Activated CD4-positive, alpha-beta T cell treated with anti-CD3 and anti-CD28 coated beads, Interleukin-2, amount 50 U/mL, for 4 hours (primary cell): ENCODE data around the gene TAL1.
"Not testable (repeated sequence)": the region's sequence is repeated elsewhere in the genome, so short reads cannot be mapped to it uniquely, and the experiment has no call there.

Source experiments
- DNase-seq, 2 experiments: peaks; one replicate each; pipeline ENCODE4 v3.0.0-alpha.2; 2020

Gene TAL1

DNA sequence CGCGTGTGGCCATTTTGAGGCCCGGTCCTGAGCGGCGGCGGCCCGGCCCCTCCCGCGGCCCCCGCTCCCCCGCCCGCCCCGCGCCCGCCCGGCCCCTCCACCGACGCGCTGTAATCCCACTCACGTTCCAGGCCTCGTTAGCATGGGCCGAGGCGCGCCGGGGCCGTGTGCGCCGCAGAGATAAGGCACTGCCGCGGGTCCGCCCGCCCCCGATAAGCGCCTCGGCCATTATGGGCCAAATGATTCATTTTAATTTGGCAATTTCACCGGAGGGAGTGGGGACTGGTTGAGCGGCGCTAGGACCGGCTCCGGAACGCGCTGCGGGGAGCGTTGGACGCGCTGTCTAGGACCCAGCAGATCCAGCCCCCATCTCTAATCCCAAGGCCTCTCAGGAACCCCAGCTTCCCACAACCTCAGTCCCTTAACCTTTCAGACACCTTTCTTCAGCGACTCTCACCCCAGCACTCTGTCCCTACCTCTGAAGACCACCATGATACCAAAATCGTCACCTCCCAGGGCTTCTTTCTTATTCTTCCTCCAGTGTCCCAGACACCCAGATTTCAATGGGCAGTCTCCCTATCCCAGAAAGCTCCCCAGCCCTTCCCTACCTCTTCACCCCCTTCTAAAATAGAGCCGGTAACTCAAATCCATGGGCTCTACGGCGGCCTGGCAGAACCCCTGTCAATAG is at the start of gene TAL1:
Gene TAL1 (minus strand): TSS at position 39 of the 688 bp plus-strand sequence. CDS start 6,337 bp downstream, outside the sequence.
- no peak for DNase-seq

GRCh38 chr1:47280142-47280541 is 48.1 kb upstream of the TAL1 start:
- DNase-seq: no peak

GRCh38 chr1:47276850-47277249 is 44.8 kb upstream of the TAL1 start:
- DNase-seq: no peak

DNA sequence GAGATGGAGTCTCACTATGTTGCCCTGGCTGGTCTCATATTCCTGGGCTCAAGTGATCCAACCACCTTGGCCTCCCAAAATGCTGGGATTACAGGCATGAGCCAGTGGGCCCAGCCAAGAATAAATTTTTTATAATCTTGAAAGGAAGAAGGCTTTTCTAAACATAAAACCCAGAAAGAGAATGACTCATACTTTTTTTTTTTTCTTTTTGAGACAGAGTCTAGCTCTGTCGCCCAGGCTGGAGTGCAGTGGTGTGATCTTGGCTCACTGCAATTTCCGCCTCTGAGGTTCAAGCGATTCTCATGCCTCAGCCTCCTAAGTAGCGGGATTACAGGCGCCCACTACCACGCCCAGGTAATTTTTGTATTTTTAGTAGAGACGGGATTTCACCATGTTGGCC is 43.8 kb upstream of the TAL1 start:
- DNase-seq: not testable (repeated sequence)

DNA sequence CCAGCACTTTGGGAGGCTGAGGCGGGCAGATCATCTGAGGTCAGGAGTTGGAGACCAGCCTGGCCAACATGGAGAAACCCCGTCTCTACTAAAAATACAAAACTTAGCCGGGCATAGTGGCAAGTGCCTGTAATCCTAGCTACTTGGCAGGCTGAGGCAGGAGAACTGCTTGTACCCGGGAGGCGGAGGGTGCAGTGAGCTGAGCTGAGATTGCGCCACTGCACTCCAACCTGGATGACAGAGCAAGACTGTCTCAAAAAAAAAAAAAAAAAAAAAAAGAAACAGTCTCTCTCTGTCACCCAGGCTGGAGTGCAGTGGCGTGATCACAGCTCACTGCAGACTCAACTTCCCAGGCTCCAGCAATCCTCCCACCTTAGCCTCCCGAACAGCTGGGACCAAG is 33.5 kb upstream of the TAL1 start:
- not testable (repeated sequence) for DNase-seq

DNA sequence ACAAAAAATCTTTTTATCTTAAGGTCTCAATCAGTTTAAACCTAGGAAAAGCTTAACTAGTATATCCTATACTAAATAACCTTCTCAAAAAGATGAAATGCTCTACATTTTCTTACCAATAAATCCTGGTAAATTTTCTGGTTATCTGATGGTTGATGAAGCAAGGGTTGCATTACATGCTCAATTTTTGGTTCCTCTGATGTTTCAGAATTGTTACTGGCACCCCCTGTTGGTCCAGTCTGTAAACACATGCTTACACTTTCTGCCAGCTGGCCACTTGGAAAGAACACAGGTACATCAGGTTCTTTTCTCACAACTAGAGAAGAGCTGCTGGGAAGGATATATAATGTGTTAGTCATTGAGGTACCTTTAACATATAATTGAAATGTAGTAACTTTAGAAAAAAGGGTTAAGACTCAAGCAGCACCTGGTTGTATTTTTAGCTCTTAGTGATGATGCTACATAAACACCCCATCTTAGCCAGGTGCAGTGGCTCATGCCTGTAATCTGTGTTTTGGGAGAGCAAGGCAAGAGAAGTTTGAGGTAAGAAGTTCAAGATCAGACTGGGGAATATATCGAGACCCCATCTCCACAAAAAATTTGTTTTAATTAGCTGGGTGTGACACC is 30.9 kb upstream of the TAL1 start:
- DNase-seq: peak; percentile 1 to 26

GRCh38 chr1:47257224-47257623 is 25.2 kb upstream of the TAL1 start:
- DNase-seq: no peak

DNA sequence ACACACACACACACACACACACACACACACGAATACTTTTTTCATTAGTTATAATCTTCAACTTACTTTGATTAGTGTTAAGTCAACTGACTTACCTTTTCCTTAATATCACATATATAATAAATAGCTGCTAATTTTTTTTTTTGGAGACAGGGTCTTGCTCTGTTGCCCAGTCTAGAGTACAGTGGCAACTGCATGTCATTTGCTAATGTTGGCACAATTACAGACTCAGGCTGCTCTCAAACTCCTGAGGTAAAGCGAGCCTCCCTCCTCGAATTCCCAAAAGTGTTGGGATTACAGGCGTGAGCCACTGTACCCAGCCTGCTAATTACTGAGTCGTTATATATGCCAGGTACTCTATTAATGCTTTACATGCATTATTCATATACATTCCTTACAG is 20.8 kb upstream of the TAL1 start:
- DNase-seq: no peak

GRCh38 chr1:47252369-47252768 is 20.3 kb upstream of the TAL1 start:
- DNase-seq: no peak

GRCh38 chr1:47249755-47250154 is 17.7 kb upstream of the TAL1 start:
- DNase-seq: no peak

DNA sequence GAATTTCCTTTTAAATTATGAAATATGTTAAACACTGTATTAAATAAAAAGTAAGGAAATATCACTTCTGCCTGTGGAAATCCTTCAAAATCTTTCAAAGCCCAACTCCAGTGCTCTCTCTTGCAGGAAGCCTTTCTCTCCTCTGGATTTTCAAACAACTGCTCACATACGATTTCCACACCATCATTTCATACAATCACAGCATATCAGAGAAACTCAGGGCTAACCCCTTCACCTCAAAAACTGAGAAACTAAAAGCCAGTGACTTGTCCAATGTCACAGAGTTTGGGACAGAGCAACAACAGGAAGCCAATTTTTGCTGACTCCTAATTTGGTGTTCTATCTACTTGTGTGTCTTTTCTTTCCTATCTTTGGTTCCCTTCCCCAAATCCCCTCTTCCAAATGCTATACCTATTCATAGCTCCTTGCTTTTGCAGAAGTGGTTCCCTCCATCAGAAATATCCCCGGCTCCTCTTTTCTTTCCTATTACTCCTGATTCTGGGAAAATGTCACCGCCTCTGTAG is 12.4 kb upstream of the TAL1 start:
- DNase-seq: no peak

GRCh38 chr1:47243910-47244309 is 11.9 kb upstream of the TAL1 start:
- no peak for DNase-seq

- no peak for DNase-seq
These were observed 9.4 kb upstream of the TAL1 start for GRCh38 chr1:47241114-47242113.

DNA sequence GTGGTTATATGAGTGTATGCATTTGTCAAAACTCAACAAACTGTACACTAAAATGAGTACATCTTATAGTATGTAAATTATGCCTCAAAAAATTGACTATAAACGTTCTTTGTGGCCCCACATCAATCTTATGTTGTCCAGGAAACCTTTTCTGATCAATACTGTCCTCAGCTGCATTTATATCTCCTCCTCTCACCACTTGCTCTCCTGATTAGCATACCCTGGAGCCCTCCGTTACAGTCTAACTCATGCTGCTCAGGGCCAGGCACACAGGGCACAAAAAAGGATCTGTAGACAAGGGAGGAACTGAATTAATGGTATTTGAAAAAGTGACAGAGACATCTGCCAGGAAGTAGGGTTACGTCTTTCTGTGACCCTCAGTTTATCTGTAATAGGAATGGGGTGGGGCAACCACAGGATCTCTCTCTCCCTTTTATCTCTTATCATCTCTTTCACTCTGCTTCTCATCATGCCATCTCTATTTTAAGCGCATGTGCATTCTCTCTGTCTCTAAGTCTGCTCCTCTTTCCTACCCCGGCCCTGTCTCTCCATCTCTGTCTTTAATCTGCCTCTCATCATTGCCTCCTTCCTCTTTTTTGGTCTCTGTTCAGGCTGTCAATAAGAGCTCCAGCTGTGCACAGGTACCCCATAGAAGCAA is 7.0 kb upstream of the TAL1 start:
- DNase-seq: no peak

GRCh38 chr1:47235806-47236205 is 3.8 kb upstream of the TAL1 start:
- DNase-seq: no peak

- DNase-seq: no peak
These were observed 3.2 kb upstream of the TAL1 start for GRCh38 chr1:47235241-47235681.

- DNase-seq: no peak
These were observed 1.2 kb upstream of the TAL1 start for GRCh38 chr1:47233186-47233585.

DNA sequence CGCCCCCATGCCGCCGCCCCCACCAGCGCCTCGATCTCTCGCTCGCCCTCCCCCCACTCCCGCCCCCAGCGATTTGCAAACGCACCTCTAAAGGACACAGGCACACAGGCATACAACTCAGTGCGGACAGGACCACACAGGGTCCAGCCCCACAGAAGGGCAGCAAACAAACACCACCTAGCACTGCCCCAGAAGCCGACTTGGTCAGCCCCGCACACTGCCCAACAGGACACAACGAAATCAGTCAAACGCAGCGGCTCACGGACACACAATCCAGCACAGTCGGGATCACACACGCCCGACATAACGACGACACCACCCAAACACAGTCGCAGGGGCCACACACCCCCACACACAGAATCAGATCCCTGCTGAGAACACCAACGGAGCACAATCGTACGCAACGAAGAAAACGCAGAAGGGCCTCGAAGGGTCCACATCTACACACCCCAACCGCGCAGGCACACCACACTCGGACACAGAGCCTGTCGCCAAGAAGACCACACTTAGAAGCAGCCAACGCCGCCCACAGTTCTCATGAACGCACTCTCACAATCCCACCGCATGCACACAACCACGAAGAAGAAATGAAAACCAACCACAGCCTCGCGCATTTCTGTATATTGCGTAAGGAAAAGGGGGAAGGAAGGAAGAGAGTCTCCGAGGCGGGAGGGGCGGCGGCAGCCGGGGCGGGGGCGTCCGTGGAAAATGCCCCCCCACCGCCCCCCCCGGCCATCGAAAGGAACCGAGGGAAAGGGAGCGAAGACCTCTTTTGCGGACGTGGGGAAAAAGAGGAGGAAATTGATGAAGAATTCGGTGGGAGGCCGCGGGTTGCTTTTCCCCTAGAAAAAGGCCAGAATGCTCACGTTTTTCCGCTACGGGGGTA is 481 bp downstream of the TAL1 start:
- no peak for DNase-seq

GRCh38 chr1:47230692-47231300 is 1.2 kb downstream of the TAL1 start:
- DNase-seq: no peak

DNA sequence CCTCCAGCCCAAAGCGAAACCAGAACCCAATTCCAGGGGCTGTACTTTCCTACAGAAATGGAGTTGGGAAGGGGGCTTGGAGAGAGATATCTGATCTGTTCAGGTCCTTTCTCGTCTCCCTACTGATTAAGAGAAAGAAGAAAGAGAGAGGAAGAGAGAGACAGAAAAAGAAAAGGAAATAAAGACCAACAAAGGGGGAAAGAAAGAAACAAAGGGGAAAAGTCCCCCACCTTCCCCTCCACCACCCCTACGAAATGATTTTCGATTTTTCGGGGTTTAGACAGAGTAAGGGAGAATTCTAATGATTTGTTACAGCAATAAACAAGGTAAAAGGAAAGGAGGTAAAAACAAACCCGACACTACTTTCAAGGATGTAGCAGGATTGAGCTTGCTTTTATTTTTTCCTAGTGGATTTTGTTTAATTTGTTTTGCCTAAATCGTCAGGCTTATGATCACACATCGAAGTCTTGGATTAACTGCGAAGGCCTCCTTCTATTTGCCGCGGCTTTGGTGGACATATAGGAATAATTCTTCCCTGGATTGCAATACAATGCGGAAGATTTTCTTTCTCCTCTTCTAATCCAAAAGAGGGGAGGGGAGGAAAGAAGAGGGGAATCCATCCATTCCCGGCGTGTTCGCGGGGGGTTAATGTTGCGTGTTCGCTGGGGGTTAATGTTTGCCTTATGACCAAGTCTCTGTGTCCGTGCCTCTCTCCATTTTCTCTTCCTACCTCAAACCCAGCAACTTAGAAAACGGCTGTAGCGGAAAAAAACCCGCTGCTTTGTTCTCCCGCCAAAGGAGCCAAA is 1.9 kb downstream of the TAL1 start:
- no peak for DNase-seq
